ENCODE measurements around the gene RAI1.

RAI1 gene

DNA sequence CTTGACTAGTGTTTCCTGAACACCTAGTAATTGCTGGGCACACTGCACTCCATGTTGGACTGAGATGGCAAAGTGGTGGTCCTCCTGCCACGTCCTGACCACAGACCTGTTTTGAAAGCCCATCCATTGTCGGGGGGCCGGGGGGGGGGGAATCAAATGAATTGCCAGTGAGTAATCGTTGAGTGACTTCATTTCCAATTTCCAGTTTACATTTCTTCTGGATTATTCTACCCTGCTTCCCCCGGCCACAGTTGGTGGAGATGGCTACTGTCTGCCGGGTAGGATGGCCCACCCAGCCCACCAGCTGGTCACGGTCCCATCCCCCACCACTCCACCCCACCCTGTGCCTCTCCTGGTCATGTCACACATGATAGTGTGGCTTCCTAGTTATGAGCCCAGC lies 18.2 kb downstream of the RAI1 start:
- no peak for DNase-seq

DNA sequence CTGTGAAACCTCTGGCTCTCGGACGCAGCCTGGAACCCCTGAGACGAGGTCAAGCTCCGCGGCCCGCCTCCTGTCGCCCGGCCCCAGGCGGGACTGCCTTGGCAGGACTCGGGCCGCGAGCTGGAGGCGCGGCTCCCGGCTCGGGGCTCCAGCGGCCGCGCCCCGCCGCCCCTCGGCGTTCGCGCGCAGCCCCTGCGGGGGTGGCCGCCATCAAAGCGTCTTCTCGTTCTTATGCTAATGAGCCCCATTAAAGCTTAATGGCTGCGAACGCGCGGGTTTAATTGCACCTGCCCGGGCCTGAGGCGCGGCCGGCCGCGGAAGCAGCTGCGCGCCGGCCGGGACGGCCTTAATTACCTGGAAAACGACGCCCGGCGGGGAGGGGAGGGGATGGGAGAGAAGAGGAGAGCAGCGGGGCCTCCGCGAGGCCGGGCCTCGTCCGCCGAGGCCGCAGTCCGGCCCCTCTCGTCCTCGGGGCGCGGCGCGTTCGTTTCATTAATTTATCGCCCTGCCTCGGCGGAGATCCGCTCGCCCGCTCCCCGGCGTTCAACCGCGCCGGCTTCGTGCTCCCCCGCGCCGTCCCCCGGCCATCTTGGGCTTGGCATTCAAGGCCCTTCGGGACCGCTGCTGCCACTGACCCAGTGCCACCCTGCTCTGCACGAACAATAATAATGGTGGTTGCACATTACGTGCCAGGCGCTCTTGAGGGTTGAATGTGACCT lies 19.2 kb downstream of the RAI1 start:
- DNase-seq, result no peak

DNA sequence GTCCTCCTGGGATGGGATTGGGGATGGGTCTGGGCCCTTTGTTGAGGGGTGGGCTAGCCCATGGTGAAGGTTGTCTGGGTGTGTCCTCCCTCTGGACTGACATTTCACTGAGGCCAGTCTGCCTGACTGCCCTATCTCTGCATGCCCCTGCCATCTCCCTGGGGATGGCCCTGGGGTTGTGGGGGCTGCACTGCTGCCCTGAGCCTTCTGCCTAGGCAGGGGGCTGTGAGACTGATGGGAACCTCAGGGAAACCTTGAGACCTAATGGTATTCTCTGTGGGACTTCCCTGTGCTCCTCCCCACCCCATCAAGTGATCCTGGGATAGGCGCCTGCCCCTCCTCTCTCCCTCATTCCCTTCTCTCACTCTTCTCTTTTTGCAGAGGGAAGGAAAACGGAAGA lies 19.9 kb downstream of the RAI1 start:
- no peak for DNase-seq

DNA sequence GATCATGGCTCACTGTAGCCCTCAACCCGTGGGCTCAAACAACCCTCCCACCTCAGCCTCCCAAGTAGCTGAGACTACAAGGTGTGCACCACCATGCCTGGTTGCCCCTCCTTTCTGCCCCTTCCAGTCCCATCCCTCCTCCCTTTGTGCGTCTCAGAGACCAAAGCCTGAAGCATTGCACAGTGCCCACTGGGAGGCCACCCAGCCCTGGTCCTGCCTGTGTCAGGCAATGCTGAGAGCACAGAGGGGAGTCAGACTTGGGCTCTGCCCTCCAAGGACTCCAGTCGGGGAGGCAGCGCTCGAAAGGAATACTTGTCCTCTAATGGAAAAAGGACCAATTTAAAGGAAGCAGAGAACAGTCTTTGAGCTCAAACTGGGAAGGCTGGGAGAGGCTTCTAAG lies 20.4 kb downstream of the RAI1 start:
- no peak for DNase-seq

DNA sequence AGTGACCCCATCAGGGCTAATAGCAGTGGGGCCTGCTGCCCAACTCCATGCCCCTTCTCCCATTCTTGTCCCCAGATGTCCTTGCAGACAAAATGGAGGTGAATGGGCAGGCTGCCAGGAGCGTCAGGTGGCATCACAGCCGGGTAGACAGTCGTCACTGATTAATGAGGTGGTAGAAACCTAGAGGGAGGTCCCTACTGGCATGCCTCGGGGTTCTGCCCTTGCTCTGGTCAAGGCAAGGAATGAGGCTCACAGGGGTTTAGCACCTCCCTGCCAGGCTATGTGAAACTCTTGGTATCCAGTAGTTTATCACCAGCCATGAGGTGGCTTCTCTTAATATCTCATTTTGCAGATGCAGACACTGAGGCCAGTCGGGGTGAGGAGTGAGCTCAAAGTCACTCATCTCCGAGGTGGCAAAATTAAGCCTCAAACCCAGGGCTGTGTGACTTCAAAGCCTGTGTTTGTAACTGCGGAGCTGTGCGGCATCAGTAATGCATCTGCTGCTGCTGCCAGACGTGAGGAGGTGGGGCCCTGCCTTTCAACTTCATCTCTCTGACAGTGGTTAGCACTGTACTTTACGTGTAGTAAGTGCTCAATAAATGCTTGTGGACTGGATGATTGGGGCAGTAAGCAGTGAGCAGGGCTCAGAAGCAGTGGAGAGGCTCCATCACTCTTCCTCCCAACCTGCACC lies 21.3 kb downstream of the RAI1 start:
- DNase-seq, result no peak

DNA sequence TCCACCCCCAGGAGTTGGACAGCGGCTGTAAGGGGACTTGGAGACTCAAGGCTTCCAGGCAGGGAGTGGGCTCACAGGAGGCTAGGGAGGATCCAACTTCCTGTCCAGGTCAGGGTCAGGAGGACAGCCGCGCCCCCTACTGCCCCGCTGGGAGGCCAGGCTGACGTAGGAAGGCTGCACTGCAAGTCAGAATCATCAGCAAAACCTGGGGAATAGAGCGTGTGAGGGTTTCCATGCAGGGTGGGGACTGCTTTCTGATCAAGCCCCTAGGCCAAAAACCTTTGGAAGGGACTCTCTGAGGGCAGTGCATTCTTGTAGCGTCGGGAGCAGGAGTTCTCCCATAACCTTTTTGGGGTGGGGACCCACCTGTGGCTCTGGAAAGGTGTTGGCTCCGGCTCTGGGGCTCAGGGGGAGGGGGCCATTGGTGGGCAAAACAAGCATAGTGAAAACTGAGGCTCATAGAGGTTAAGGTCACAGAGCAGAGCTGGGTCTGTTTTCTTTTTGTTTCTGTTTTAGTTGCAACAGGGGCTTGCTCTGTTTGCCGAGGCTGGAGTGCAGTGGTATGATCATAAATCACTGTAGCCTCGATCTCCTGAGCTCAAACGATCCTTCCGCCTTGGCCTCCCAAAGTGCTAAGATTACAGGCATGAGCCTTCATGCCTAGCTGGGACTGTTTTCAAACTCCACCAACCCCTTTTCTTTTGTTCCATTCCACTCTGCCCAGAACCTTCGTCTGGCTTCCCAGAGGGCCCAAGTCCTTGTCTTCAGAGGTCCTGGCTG lies 22.1 kb downstream of the RAI1 start:
- DNase-seq, result no peak

DNA sequence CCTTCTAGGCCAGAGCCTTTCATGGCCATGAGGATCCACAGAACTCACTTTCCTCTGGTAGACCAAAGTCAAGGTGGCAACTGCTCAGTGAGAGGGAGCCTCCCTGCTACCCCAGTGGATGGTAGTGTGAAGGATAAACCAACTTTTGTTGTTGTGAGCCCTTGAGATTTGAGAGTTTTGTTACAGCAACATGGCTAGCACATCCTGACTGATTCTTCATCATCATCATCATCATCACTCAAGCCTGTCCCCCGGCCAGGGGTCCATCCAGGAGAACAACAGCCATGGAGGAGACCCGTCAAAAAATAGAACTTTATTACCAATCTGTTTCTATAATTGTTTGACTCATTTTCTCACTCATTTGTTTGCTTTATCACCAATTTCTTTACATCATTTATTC lies 23.7 kb downstream of the RAI1 start:
- DNase-seq, result no peak

DNA sequence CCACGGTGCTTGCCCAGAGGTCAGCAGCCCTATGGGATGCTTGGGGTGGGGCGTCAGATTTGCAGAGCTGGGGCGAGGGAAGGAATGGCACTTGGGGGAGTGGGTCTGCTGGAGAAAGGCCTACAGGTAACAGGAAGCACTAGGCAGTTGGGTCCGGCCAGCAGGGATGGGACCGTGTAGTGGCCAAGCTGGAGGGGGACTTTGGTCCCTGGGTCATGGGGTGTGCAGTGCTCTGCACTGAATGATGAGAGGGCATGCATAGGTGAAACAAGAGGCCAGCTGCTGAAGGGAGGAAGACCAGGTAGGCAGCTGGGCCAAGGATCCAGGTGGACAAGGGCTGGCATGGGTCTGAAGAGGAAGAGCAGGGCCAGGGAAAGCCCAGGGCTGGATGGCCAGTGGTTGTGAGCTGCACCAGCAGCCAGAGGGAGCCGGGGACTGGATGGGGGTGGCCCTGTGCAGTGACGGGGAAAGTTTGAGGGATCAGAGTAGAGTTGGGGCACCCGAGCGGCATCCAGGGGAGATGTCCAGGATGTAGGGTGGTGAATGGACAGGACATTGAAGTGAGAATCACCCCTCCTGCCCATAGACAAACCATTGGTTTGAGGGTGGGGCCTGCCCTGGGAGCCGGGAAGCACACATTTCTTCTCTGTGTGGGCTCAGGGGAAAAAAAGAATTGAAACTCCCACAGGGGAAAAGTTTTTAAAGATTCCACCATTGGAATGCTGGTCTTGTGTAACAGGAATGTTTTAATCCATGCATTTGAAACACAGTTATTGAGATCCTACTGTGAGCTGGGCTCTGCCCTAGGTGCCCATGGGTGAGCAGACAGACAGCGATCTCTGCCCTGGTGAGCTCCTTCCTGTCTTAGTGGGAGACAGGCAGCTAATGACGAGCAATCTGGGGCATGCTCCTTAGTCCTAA lies 25.1 kb downstream of the RAI1 start:
- DNase-seq, result no peak

DNA sequence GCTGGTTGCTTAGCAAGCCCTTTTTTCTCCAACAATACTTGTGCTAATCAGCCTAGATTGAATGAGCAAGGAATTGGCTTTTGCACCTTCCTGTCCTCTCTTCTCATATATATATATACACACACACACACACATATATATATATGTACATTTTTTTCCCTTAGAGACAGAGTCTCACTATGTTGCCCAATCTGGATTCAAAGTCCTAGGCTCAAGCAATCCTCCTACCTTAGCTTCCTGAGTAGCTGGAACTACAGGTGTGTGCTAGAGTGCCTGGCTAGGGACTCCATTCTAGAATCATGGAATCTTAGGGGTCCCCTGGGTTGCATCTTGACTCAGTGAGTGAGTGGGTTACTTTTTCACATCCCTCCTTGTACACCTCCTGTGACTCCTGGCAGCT lies 27.0 kb downstream of the RAI1 start:
- no peak for DNase-seq

DNA sequence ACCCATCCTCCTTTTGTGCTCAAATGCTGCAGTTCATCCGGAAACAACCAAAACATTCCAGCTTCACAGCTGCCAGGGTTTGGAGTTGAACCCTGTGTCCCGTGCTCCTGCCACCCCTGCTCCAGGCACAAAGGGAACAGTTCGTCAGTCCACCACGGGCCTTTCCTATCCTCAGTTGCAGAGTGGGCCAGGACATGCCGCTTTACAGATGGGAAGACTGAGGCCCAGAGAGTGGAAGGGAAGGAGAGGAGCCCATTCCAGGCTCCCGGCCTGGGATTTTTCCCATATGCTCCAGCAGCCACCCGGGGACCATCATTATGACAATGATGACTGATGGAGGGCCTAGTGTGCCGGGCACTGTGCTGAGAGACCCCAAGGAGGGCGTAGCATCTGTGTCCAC lies 27.6 kb downstream of the RAI1 start:
- DNase-seq, result no peak

DNA sequence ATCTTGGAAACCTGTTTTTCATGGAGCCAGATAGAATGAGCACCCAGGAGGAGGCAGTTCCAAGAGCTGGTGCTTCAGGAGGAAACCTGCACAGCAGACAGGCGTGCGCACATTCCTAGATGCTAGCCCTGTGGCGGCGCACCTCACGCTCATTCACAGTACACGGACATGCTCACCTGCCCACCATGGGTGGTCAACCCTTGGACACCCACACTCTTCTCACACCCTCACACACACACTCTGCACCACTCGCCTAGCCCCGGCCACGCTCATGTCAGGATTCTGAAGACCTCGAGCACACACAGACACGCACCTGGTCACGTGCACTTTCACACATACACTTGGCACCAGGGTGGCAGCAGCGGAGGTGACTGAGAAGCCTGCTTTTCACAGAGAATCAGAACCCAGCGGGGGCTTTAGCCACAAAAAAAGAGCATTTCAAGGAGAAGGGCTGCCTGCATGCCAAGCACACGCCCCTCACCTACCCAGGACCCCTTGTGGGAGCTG lies 28.6 kb downstream of the RAI1 start:
- DNase-seq, result no peak

DNA sequence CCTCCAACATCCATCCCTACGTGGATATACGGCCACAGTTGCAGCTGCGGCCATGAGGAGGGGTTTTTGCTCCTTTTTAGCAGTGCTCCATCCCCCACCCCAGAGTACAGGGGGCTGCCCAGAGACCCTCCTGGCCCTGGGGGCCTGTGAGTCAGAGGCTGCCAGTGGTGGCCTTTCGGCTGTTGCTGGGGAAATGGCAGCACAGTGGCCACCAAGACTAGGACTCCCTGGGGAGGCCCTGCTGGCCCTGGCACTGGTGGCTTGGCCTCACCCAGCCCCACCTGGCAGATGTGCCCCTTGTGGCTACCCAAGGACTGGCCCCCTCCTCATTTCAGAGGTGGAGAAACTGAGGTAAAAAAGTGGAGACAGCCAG lies 29.1 kb downstream of the RAI1 start:
- DNase-seq, result no peak

DNA sequence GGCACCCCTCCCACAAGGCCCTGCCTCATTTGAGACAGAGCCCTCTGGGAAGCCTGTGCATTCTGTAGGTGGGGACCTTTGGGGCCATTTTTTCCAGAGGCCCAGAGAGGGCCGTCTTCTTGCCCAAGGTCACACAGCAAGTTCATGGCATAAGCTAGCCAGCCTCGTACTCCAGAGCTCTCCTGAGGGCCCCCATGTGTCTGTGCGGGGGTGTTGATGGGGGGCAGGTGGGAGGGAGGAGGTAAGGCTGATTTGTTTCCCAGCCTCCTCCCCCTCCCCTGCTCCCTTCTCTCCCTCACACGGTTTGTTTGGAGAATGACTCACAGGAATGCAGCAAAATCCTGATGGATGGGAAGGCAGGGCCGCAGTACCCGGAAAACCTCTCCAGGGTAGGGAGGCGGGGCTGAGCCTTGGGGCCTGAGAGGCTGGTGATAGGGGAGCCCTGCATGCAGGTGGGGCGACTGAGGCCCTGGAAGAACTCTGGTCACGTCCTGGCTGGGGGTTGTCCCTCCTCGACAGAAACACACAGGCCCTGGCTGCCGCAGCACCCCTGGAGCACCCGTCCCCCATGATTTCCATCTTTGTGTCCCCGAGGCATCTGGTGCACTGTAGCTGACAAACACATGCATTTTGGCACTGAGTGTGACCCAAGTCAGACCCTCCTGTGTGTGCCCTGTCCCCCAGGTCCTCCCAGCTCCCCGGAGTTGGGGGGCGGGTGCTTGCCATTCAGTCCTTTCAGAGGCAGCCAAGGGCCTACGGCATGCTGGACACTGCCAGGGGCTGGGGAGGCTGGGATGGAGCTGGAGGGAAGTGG lies 29.7 kb downstream of the RAI1 start:
- no peak for DNase-seq

DNA sequence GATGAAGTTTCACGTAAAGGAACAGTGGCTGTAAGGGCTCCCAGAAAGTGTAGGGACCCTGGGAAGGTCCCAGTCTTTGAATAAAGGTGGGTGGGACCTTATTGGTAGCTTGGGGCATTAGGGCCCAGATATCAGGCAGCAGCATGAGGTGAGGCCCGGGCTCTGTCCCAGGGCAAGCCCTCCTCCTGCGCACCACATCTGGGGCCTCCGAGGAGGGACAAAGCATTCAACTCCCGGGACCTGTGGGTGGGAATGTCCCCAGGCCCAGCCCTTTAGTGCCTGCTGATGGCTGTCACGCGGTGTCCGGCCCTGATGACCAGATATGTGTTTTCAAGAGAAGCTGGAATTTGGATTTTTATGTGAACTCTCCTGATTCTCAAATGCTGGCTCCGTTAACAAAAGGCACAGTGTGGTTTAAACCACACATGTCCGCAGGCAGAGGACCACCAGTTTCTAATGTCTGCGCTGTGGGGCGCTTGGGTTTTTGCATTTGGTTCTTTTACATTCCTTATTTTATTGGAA lies 30.4 kb downstream of the RAI1 start:
- DNase-seq, result no peak

DNA sequence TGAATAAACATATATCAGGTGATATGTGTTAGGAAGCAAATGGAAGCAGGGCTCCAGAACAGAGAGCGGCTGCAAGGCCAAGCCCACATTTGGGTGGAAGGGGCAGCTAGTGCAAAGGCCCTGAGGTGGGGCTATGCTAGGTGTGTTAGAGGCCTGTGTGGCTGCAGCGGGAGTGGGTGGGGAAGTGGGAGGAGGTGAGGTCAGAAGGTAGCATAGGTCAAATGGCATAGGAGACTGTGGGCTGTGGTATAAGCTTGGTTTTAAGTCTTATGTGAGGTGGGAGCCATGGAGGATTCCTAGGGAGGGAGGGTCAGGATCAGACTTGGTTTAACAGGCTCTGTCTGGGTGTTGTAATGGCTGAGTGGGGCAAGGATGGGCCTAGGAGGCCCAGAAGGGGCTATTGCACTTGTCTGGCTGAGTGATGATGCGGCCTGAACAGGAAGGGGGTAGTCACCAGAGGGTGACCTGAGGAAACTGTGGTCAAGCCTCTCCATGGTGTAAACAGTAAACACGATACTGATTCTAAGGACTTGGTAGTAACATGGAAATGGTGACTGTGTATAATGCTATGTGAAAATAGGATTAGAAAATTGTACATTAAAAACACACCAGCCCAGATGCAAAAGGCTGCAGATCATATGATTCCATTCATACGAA lies 31.1 kb downstream of the RAI1 start:
- no peak for DNase-seq

DNA sequence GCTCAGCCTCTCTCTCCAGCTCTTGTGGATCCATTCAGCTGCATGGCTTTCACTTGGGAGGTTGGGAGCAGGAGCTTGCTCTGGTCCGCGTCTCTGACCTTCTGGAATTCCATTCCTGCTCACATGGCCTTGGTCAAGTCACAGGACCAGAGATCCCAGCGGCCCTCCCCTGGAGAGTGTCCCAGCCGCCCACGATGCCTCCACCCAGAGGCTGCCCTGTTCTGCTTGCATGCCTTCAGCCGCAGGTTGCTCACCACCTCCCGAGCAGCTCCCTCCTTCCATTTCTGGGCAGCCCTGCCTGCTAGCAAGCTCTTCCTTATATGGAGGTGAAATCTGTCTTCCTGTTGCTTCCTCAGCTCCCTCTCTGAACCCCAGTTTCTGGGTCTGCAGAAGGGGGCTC lies 32.6 kb downstream of the RAI1 start:
- no peak for DNase-seq

DNA sequence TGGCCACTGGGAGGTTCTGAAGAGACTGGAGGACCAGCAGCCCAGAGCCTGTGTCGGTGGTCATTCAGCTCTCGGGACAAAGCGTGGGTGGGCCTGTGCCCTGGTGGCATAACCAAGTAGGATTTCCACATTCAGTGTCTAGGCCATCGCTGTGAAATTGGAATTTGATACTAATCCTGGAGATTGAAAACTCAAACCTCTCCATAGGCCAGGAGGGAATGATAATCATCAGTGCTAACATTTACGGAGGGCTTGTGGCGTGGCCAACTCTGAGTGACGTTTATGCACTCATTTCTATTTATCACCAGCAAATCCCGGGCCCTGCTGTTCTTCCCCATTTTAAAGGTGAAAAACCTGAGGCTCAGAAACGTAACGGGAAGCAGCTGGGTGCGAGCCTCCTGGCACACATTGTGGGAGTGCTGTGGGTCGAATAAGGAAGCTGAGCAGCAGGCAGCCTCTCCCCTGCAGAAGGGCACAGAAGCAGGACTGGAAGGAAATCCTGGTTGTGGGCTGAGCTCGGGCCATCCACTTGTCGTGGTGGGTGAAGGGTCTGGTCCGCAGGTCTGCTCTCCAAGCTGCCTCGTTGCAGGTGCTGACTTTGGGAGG lies 33.1 kb downstream of the RAI1 start:
- DNase-seq, result no peak

DNA sequence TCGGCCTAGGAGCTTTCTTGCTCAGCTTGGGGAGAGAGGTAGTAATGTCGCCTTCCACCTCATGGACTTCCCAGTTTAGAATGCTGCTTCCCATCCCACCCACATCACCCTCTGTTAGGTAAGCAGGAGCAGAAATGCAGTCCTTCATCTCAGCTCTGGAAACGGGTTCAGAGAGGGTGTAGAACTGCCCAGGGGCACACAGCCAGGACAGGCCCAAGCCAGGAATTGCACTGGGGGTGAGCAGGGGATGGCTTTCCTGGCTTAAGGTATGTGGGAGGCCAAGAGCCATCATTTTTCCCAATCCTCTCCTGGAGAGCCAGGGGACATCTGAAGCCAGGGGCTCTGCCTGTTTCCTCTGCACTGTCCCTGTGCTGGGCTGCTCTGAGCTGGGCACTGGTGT lies 33.6 kb downstream of the RAI1 start:
- DNase-seq, result no peak

DNA sequence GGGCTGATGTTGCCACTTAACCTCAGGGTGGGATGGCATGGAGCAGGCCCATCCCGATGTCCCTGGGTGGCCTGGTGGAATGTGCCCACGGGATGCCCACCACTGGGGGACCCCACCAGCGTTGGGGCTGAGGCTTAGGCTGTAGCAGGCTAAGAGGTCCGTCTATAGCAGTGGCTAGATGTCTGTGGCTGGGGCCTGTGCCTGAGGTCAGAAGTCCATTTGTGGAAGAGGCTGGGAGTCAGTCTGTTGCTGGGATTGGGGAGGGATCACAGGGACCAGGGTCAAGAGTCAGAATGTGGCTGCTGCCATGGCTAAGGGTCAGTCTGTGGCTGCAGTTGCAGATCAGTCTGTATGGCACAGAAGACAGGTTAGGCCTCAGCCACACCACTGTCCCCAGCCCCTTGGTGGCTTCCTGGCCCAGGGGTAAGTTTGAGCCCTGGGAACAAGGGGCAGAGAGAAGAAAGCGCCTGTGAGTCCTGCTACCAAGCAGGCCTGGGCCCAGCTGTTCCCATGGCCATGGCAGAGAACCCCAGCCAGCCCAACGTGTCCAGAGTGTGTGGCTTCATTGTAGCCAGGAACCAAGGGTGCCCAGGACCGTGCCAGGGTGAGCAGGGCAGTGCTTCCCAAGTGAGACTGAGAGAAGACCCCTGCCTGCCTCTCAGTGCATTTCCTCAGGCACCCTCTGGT lies 35.7 kb downstream of the RAI1 start:
- no peak for DNase-seq

DNA sequence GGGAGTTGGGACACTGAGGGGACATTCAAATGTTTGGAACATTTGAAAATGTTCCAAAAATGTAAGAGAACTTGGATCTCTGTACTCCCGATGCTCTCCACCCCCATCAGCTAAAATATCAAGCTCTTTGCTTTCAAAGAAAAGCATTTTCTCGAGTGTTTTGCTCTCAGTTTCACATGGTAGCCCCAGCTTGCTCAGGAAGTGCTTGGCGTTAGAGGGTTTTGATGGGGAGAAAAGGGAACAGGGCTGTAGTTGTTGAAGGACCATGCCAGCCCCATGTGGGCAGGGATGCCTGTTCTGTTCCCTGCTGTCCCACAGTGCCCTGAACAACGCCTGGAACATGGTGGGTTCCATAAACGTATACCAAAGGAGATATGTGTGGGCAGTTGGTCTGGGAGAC lies 37.0 kb downstream of the RAI1 start:
- DNase-seq, result no peak
